ENCODE results near the gene TMF1.

TMF1 gene

GRCh38 chr3:69080233-69080920 lies 28.2 kb upstream of the TMF1 start, which contains the start of gene UBA3:
Gene UBA3 (minus strand): TSS chr3:69080365. CDS start chr3:69080353, 12 bp downstream.
- peak; percentile 80 to 84 for DNase-seq (ENCODE audit: low read depth in 2 of 2)

- DNase-seq (ENCODE audit: low read depth in 2 of 2) = no peak
Observed at GRCh38 chr3:69079269-69080159, 27.4 kb upstream of the TMF1 start.

- DNase-seq (ENCODE audit: low read depth in 2 of 2) = no peak
Observed at GRCh38 chr3:69072928-69073327, 20.8 kb upstream of the TMF1 start.

- DNase-seq (ENCODE audit: low read depth in 2 of 2) = no peak
Observed at GRCh38 chr3:69066121-69066520, 14.0 kb upstream of the TMF1 start.

GRCh38 chr3:69065318-69065964 lies 13.3 kb upstream of the TMF1 start:
- no peak for DNase-seq (ENCODE audit: low read depth in 2 of 2)

GRCh38 chr3:69063636-69064035 lies 11.5 kb upstream of the TMF1 start:
- no peak for DNase-seq (ENCODE audit: low read depth in 2 of 2)

- DNase-seq (ENCODE audit: low read depth in 2 of 2) = no peak
Observed at GRCh38 chr3:69059688-69060087, 7.6 kb upstream of the TMF1 start.

GRCh38 chr3:69058947-69059224 lies 6.8 kb upstream of the TMF1 start:
- DNase-seq (ENCODE audit: low read depth in 2 of 2) = no peak

GRCh38 chr3:69058180-69058946 lies 6.2 kb upstream of the TMF1 start:
- no peak for DNase-seq (ENCODE audit: low read depth in 2 of 2)

- no peak for DNase-seq (ENCODE audit: low read depth in 2 of 2)
Observed at GRCh38 chr3:69052472-69052898, 352 bp upstream of the TMF1 start.

- DNase-seq (ENCODE audit: low read depth in 2 of 2) = no peak
Observed at GRCh38 chr3:69048990-69049389, 3.1 kb downstream of the TMF1 start.

GRCh38 chr3:69044608-69045007 lies 7.5 kb downstream of the TMF1 start:
- DNase-seq (ENCODE audit: low read depth in 2 of 2) = no peak

- DNase-seq (ENCODE audit: low read depth in 2 of 2) = no peak
Observed at GRCh38 chr3:69033470-69033869, 18.7 kb downstream of the TMF1 start.

- DNase-seq (ENCODE audit: low read depth in 2 of 2) = no peak
Observed at GRCh38 chr3:69032737-69033136, 19.4 kb downstream of the TMF1 start.

- DNase-seq (ENCODE audit: low read depth in 2 of 2) = no peak
Observed at GRCh38 chr3:69032142-69032541, 20.0 kb downstream of the TMF1 start.

GRCh38 chr3:69031635-69032034 lies 20.5 kb downstream of the TMF1 start:
- DNase-seq (ENCODE audit: low read depth in 2 of 2) = no peak

- DNase-seq (ENCODE audit: low read depth in 2 of 2) = no peak
Observed at GRCh38 chr3:69020857-69021256, 31.3 kb downstream of the TMF1 start.

- DNase-seq (ENCODE audit: low read depth in 2 of 2) = no peak
Observed at GRCh38 chr3:69020424-69020823, 31.7 kb downstream of the TMF1 start.

GRCh38 chr3:69016901-69017300 lies 35.2 kb downstream of the TMF1 start:
- DNase-seq (ENCODE audit: low read depth in 2 of 2) = no peak

- DNase-seq (ENCODE audit: low read depth in 2 of 2) = no peak
Observed at GRCh38 chr3:69016102-69016501, 36.0 kb downstream of the TMF1 start.

- no peak for DNase-seq (ENCODE audit: low read depth in 2 of 2)
Observed at GRCh38 chr3:69014022-69014580, 38.0 kb downstream of the TMF1 start.
